ENCODE measurements around the gene CYBC1. TPM values are rescaled to one million over a fixed set of nuclear protein-coding genes. Genes with fewer than 3 reads are reported as not detected.

CYBC1 gene
- polyA plus RNA-seq, 2 of the 4 experiments (the other 2 are of a cell fraction) = 81.8 to 86.5 TPM

- POLR2A ChIA-PET = no interaction called here
- H3K4me1 ChIP-seq = peaks cover 8% of the 10 kb centered on the region; the same call in 1 of the 3 replicates
- ATAC-seq = no peak; a peak in 1 of 6 replicates
- DNase-seq (ENCODE audit: low read depth in 1 of 2, low spot score in 1 of 2) = no peak
- 87% methylated on average over 18 of the region's 19 CpGs for WGBS (ENCODE audit: missing lambda C conversion rate)
- TF ChIP-seq CEBPB (IDR thresholded peaks at IDR 0.05) = no peak
- TF ChIP-seq ESRRA (IDR thresholded peaks at IDR 0.05; ENCODE audit: borderline replicate concordance, low read length) = no peak
- no peak for TF ChIP-seq FOSL2 (IDR thresholded peaks at IDR 0.05)
- no peak for TF ChIP-seq FOSL2 (CRISPR knock-in tag; IDR thresholded peaks at IDR 0.05)
- TF ChIP-seq EHF (CRISPR knock-in tag; IDR thresholded peaks at IDR 0.05) = no peak
- TF ChIP-seq FOSB (CRISPR knock-in tag; IDR thresholded peaks at IDR 0.05) = no peak
- no peak for TF ChIP-seq NPAS2 (CRISPR knock-in tag; IDR thresholded peaks at IDR 0.05; ENCODE audit: borderline replicate concordance)
- no peak for FAIRE-seq
- H3K9me3 ChIP-seq = no peaks in the 10 kb centered on the region
- no peak overlapping the region for H3K27ac ChIP-seq
- no peak overlapping the region for H3K4me2 ChIP-seq
- CTCF ChIA-PET = interaction anchor here (1.4 to 1.9 kb wide), 2 partner anchors 10 to 31 kb away, joined by 3 to 8 read pairs; no protein-coding TSS in a partner anchor
- no peak overlapping the region for H3K4me3 ChIP-seq
Measured at GRCh38 chr17:82444941-82445521, 5.5 kb downstream of the CYBC1 start.

- ChIA-PET CTCF (interaction anchor here (0.6 to 1.1 kb wide), 3 partner anchors 109 to 144 kb away, joined by 3 read pairs; no protein-coding TSS in a partner anchor), POLR2A (no interaction called here)
- DNase-seq (ENCODE audit: low read depth in 1 of 2, low spot score in 1 of 2) (no peak), ATAC-seq (no peak), FAIRE-seq (no peak)
- TF ChIP-seq NPAS2 (CRISPR knock-in tag; IDR thresholded peaks at IDR 0.05; ENCODE audit: borderline replicate concordance) (no peak), ESRRA (IDR thresholded peaks at IDR 0.05; ENCODE audit: borderline replicate concordance, low read length) (no peak), ZC3H11A (IDR thresholded peaks at IDR 0.05) (no peak), JUNB (IDR thresholded peaks at IDR 0.05) (no peak), CHD2 (IDR thresholded peaks at IDR 0.05; ENCODE audit: low read length, partially characterized antibody) (no peak), HOXA7 (CRISPR knock-in tag; IDR thresholded peaks at IDR 0.05) (no peak), HOXB13 (CRISPR knock-in tag; IDR thresholded peaks at IDR 0.05; ENCODE audit: low read depth) (no peak), PBX3 (IDR thresholded peaks at IDR 0.05) (no peak), FOSB (CRISPR knock-in tag; IDR thresholded peaks at IDR 0.05) (no peak), FOXS1 (CRISPR knock-in tag; IDR thresholded peaks at IDR 0.05) (no peak), TP53 (CRISPR knock-in tag; IDR thresholded peaks at IDR 0.05) (no peak)
- 94% methylated on average over 35 of the region's 35 CpGs for WGBS (ENCODE audit: missing lambda C conversion rate)
- no peak overlapping the region for H3K4me2 ChIP-seq
- H3K4me3 ChIP-seq = no peak overlapping the region
- peaks cover 3% of the 10 kb centered on the region; the same call in 1 of the 3 replicates for H3K4me1 ChIP-seq
- H3K27ac ChIP-seq = no peak overlapping the region
- H3K9me3 ChIP-seq = no peaks in the 10 kb centered on the region
Measured at GRCh38 chr17:82444284-82444893, 6.2 kb downstream of the CYBC1 start.

- DNase-seq (ENCODE audit: low read depth in 1 of 2, low spot score in 1 of 2) (no peak), FAIRE-seq (no peak), ATAC-seq (no peak; a peak in 1 of 6 replicates)
- ChIA-PET CTCF (interaction anchor here (0.6 to 1.1 kb wide), 5 partner anchors 16 to 224 kb away, joined by 3 read pairs; no protein-coding TSS in a partner anchor), POLR2A (no interaction called here)
- Histone ChIP-seq H3K27ac (no peak overlapping the region), H3K4me3 (no peak overlapping the region), H3K4me1 (no peaks in the 10 kb centered on the region), H3K4me2 (no peak overlapping the region), H3K9me3 (no peaks in the 10 kb centered on the region)
- 90% methylated on average over 25 of the region's 40 CpGs for WGBS (ENCODE audit: missing lambda C conversion rate)
- TF ChIP-seq KDM5A (IDR thresholded peaks at IDR 0.05) (no peak), RARB (CRISPR knock-in tag; IDR thresholded peaks at IDR 0.05) (no peak), POLR2A (IDR thresholded peaks at IDR 0.05; ENCODE audit: low read length) (no peak), GATA3 (IDR thresholded peaks at IDR 0.05; ENCODE audit: borderline replicate concordance) (no peak), ATOH8 (CRISPR knock-in tag; IDR thresholded peaks at IDR 0.05; ENCODE audit: low read depth) (no peak), PHF8 (IDR thresholded peaks at IDR 0.05; ENCODE audit: borderline replicate concordance, low read depth) (no peak), RFX5 (IDR thresholded peaks at IDR 0.05) (no peak), CTCF (IDR thresholded peaks at IDR 0.05) (no peak), CHD2 (IDR thresholded peaks at IDR 0.05; ENCODE audit: low read length, partially characterized antibody) (no peak), KDM1A (IDR thresholded peaks at IDR 0.05; ENCODE audit: low read depth) (no peak), RAD21 (conservative IDR thresholded peaks at IDR 0.05 in 1 of 2, IDR thresholded peaks at IDR 0.05 in 1 of 2) (no peak), BHLHE40 (IDR thresholded peaks at IDR 0.05; ENCODE audit: low read depth, low read length) (no peak), HOXA7 (CRISPR knock-in tag; IDR thresholded peaks at IDR 0.05) (no peak), CBX8 (IDR thresholded peaks at IDR 0.05) (no peak), MYC (IDR thresholded peaks at IDR 0.05; ENCODE audit: borderline replicate concordance, low read length) (no peak), POLR2AphosphoS2 (conservative IDR thresholded peaks at IDR 0.05; ENCODE audit: low read length) (no peak), JUNB (IDR thresholded peaks at IDR 0.05) (no peak)
Measured at GRCh38 chr17:82443465-82444283, 6.9 kb downstream of the CYBC1 start.
